ENCODE data around the gene APOBEC3H. TPM values are rescaled to one million over a fixed set of nuclear protein-coding genes. Genes with fewer than 3 reads are reported as not detected.

Gene APOBEC3H
- polyA plus RNA-seq, 1 donor (not counting 4 experiments of a cell fraction or from before 2014, with no cell fraction given), result 0.41 TPM

DNA sequence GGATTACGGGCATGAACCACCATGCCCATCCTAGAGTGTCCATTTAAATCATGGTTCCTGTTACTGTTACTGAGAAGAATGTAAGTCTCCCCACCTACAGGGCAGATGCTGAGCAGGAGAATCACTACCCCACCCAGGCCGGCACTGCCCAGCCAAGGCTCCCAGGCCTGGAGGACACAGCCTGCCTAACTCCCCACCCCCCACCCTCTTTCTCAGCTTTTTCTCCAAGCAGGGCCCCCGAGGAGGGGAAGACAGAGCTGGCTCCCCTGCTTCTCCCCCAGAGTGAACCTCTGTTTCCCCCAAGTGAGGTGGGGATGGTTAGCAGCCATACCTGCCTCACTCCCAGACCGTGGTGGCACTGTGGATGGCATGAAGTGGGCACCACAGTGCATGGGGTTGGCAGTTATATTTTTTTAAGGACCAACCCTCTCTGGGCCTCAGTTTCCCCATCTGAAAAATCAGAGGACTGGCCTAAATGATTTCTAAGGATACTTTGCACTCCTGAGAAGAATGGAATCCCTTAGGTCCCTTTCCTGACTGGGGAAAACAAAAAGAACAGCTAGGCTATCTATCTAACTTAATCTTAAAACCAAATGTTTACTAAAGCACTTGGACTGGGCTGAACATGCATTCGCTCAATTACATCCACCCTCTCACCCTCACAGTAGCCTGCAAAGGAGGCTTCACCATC is 50.4 kb downstream of the APOBEC3H start:
- Histone ChIP-seq H3K27me3 (ENCODE audit: control insufficient read depth, extremely low read depth, insufficient read depth, low read length) (no peaks in the 10 kb centered on the region), H3K9me3 (ENCODE audit: control insufficient read depth, low read depth, low read length) (no peaks in the 10 kb centered on the region), H3K4me2 (ENCODE audit: control insufficient read depth, extremely low read depth, insufficient read depth, low read depth, low read length) (no peak overlapping the region), H3K36me3 (ENCODE audit: control insufficient read depth in 2 of 2, extremely low read depth in 1 of 2, insufficient read depth in 2 of 2, low read length in 2 of 2) (peaks cover 0 to 3% of the 10 kb centered on the region in 2 experiments), H3K4me3 (ENCODE audit: control insufficient read depth in 2 of 3, extremely low read depth in 1 of 3, insufficient read depth in 2 of 3, low read depth in 1 of 3, low read length in 3 of 3) (no peak overlapping the region), H2AFZ (ENCODE audit: control insufficient read depth, low read length) (no peak overlapping the region), H3K79me2 (ENCODE audit: control insufficient read depth, insufficient read depth, low read length) (no peaks in the 10 kb centered on the region), H3K27ac (ENCODE audit: control insufficient read depth, insufficient read depth, low read length) (no peak overlapping the region), H4K20me1 (ENCODE audit: control insufficient read depth, extremely low read depth, insufficient read depth, low read length) (no peaks in the 10 kb centered on the region), H3K9ac (ENCODE audit: control insufficient read depth, extremely low read depth, insufficient read depth, low read length) (no peak overlapping the region), H3K4me1 (ENCODE audit: control insufficient read depth, extremely low read depth, insufficient read depth, low read length) (peaks cover 11% of the 10 kb centered on the region), H3K9me1 (ENCODE audit: control insufficient read depth, extremely low read depth, insufficient read depth, low read length) (no peaks in the 10 kb centered on the region)
- dilution Hi-C loops (cut with MboI; ENCODE audit: extremely low pct_ligation_motif_present, low sequenced_read_pairs), result no loop called here
- TF ChIP-seq, protein P1, sequence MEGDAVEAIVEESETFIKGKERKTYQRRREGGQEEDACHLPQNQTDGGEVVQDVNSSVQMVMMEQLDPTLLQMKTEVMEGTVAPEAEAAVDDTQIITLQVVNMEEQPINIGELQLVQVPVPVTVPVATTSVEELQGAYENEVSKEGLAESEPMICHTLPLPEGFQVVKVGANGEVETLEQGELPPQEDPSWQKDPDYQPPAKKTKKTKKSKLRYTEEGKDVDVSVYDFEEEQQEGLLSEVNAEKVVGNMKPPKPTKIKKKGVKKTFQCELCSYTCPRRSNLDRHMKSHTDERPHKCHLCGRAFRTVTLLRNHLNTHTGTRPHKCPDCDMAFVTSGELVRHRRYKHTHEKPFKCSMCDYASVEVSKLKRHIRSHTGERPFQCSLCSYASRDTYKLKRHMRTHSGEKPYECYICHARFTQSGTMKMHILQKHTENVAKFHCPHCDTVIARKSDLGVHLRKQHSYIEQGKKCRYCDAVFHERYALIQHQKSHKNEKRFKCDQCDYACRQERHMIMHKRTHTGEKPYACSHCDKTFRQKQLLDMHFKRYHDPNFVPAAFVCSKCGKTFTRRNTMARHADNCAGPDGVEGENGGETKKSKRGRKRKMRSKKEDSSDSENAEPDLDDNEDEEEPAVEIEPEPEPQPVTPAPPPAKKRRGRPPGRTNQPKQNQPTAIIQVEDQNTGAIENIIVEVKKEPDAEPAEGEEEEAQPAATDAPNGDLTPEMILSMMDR (optimal IDR thresholded peaks at IDR 0.05 in 1 of 3, IDR thresholded peaks at IDR 0.05 in 1 of 3, conservative IDR thresholded peaks at IDR 0.05 in 1 of 3; ENCODE audit: extremely low read depth in 1 of 3, insufficient read depth in 2 of 3, low read length in 3 of 3), result no peak
- TF ChIP-seq EZH2 (IDR thresholded peaks at IDR 0.05; ENCODE audit: low read length), result no peak
- no peak for DNase-seq (ENCODE audit: low read depth, low spot score)
- FAIRE-seq, result no peak

GRCh38 chr22:39148026-39148726 is 51.1 kb downstream of the APOBEC3H start:
- Histone ChIP-seq H3K9me1 (ENCODE audit: control insufficient read depth, extremely low read depth, insufficient read depth, low read length) (no peaks in the 10 kb centered on the region), H3K9me3 (ENCODE audit: control insufficient read depth, low read depth, low read length) (no peaks in the 10 kb centered on the region), H3K27me3 (ENCODE audit: control insufficient read depth, extremely low read depth, insufficient read depth, low read length) (peaks cover 3% of the 10 kb centered on the region), H3K4me1 (ENCODE audit: control insufficient read depth, extremely low read depth, insufficient read depth, low read length) (peaks cover 11% of the 10 kb centered on the region), H3K4me3 (ENCODE audit: control insufficient read depth in 2 of 3, extremely low read depth in 1 of 3, insufficient read depth in 2 of 3, low read depth in 1 of 3, low read length in 3 of 3) (no peak overlapping the region), H2AFZ (ENCODE audit: control insufficient read depth, low read length) (no peak overlapping the region), H3K79me2 (ENCODE audit: control insufficient read depth, insufficient read depth, low read length) (no peaks in the 10 kb centered on the region), H3K27ac (ENCODE audit: control insufficient read depth, insufficient read depth, low read length) (no peak overlapping the region), H3K4me2 (ENCODE audit: control insufficient read depth, extremely low read depth, insufficient read depth, low read depth, low read length) (no peak overlapping the region), H3K36me3 (ENCODE audit: control insufficient read depth in 2 of 2, extremely low read depth in 1 of 2, insufficient read depth in 2 of 2, low read length in 2 of 2) (peaks cover 0 to 3% of the 10 kb centered on the region in 2 experiments), H3K9ac (ENCODE audit: control insufficient read depth, extremely low read depth, insufficient read depth, low read length) (no peak overlapping the region), H4K20me1 (ENCODE audit: control insufficient read depth, extremely low read depth, insufficient read depth, low read length) (no peaks in the 10 kb centered on the region)
- DNase-seq (ENCODE audit: low read depth, low spot score) (no peak), FAIRE-seq (no peak)
- dilution Hi-C loops (cut with MboI; ENCODE audit: extremely low pct_ligation_motif_present, low sequenced_read_pairs), result no loop called here
- TF ChIP-seq, protein P1 (optimal IDR thresholded peaks at IDR 0.05 in 1 of 3, IDR thresholded peaks at IDR 0.05 in 1 of 3, conservative IDR thresholded peaks at IDR 0.05 in 1 of 3; ENCODE audit: extremely low read depth in 1 of 3, insufficient read depth in 2 of 3, low read length in 3 of 3), result no peak
- no peak for TF ChIP-seq EZH2 (IDR thresholded peaks at IDR 0.05; ENCODE audit: low read length)
